GM10266 (cell line): ENCODE measurements around the gene CADPS2.

Experiments used
- DNase-seq: peaks from one replicate; pipeline ENCODE4 v3.0.0; 2012; ENCODE audit errors: extremely low spot score
- CTCF ChIP-seq: IDR thresholded peaks from 2 replicates; pipeline ENCODE4 v1.5.1; 2012; ENCODE audit warnings: mild to moderate bottlenecking, low read depth; ENCODE audit not compliant: control insufficient read depth, insufficient read depth; ENCODE audit errors: missing control alignments

Gene CADPS2

GRCh38 chr7:122616951-122617350 is 269.3 kb downstream of the CADPS2 start:
- no peak for DNase-seq

GRCh38 chr7:122605929-122606328 is 280.3 kb downstream of the CADPS2 start:
- no peak for TF ChIP-seq CTCF
- DNase-seq, result no peak

More at GRCh38 chr7:122616951-122617350, 269.3 kb downstream of the CADPS2 start:
- TF ChIP-seq CTCF, result no peak

- no peak for TF ChIP-seq CTCF
- no peak for DNase-seq
Measured at GRCh38 chr7:122604251-122604650, 282.0 kb downstream of the CADPS2 start.

GRCh38 chr7:122602800-122603199 is 283.5 kb downstream of the CADPS2 start:
- no peak for TF ChIP-seq CTCF
- no peak for DNase-seq

GRCh38 chr7:122600630-122601029 is 285.6 kb downstream of the CADPS2 start:
- TF ChIP-seq CTCF, result no peak

GRCh38 chr7:122600042-122600441 is 286.2 kb downstream of the CADPS2 start:
- no peak for TF ChIP-seq CTCF
- no peak for DNase-seq

More at GRCh38 chr7:122600630-122601029, 285.6 kb downstream of the CADPS2 start:
- no peak for DNase-seq

- DNase-seq, result no peak
- no peak for TF ChIP-seq CTCF
Measured at GRCh38 chr7:122597277-122597676, 289.0 kb downstream of the CADPS2 start.

GRCh38 chr7:122595885-122596284 is 290.4 kb downstream of the CADPS2 start:
- DNase-seq, result no peak
- TF ChIP-seq CTCF, result no peak
